Astrocyte (in vitro differentiated cells and primary cell): ENCODE measurements around the gene TEAD1.

Experiments
- CTCF ChIP-seq: IDR thresholded peaks from 2 replicates; pipeline ENCODE4 v1.5.1; 2011; ENCODE audit warnings: low read depth, mild to moderate bottlenecking, inconsistent platforms, low read length, moderate library complexity; ENCODE audit not compliant: insufficient read depth
- EZH2 ChIP-seq: IDR thresholded peaks from 2 replicates; pipeline ENCODE4 v1.6.1; 2012; ENCODE audit warnings: mild to moderate bottlenecking, low read length, inconsistent platforms; ENCODE audit not compliant: insufficient read depth

- no peak for TF ChIP-seq CTCF
- no peak for TF ChIP-seq EZH2
These were observed 235.7 kb downstream of the TEAD1 start for GRCh38 chr11:12909879-12910278.
